HepG2 (cell line): ENCODE results near the gene SPATA25. TPM values are rescaled to one million over a fixed set of nuclear protein-coding genes. Genes with fewer than 3 reads are reported as not detected.

Source experiments
- ATAC-seq: fragments of 200-7000 bp; cut with Tn5 transposase; 3 replicates; pipeline ENCODE4 v1.9.1; 2020; ENCODE audit warnings: mild to moderate bottlenecking, moderate library complexity
- BruUV-seq: library from RNA; stranded (reverse); fragments of 400-500 nt; replicated peaks from 2 replicates; lab custom pipeline; 2021; lab: Mats Ljungman, UMichigan
- CTCF ChIA-PET: fragments of 300-600 bp; formaldehyde crosslinking; extraction: SDS; loops from one replicate; lab custom pipeline; 2021; ENCODE audit warnings: low total read pairs, inconsistent platforms, low intra/inter-chr PET ratio; lab: Yijun Ruan, JAX
- POLR2A ChIA-PET: fragments of 350-600 bp; sonication (Branson Sonifier 250); formaldehyde crosslinking; loops from one replicate; lab custom pipeline; 2020; ENCODE audit warnings: antibody characterized with exemption, inconsistent platforms; lab: Yijun Ruan, JAX
- DNase-seq: peaks from one replicate; pipeline ENCODE4 v3.0.0-alpha.2; 2015; ENCODE audit warnings: low spot score
- FAIRE-seq: peaks from 3 replicates; lab custom pipeline; 2011; peaks lifted over from hg19 to GRCh38; lab: Jason Lieb, UNC
- H2AFZ ChIP-seq: one replicate; pipeline ENCODE4 v1.6.1; 2011; ENCODE audit warnings: low read length, inconsistent platforms
- H3K27ac ChIP-seq: fragments of 300-600 bp; 3 replicates; pipeline ENCODE4 v1.8.0; 2011; ENCODE audit warnings: mixed run types, mild to moderate bottlenecking, mixed read lengths, low read length, inconsistent platforms; ENCODE audit not compliant: insufficient read depth; ENCODE audit errors: extremely low read length
- H3K27me3 ChIP-seq, 2 experiments: fragments of 200-600 bp in 1 of 2; 2 replicates in 1 of 2; 3 replicates in 1 of 2; pipeline versions ENCODE4 v1.6.0 to v1.8.0; 2011; ENCODE audit warnings: low read length in 2 of 2, mild to moderate bottlenecking in 2 of 2, moderate library complexity in 2 of 2, inconsistent platforms in 1 of 2; ENCODE audit not compliant: insufficient read depth in 2 of 2, control insufficient read depth in 1 of 2
- H3K36me3 ChIP-seq, 2 experiments: fragments of 200-600 bp in 1 of 2; replicated peaks in 1 of 2; 2 replicates in 1 of 2; 3 replicates in 1 of 2; pipeline versions ENCODE4 v1.5.1 to v1.8.0; 2011; ENCODE audit warnings: low read length in 2 of 2, inconsistent platforms in 1 of 2; ENCODE audit not compliant: insufficient read depth in 2 of 2, control insufficient read depth in 1 of 2
- H3K4me1 ChIP-seq: 2 replicates; pipeline ENCODE4 v1.5.1; 2012; ENCODE audit warnings: low read length, inconsistent platforms; ENCODE audit not compliant: insufficient read depth
- H3K4me2 ChIP-seq: 2 replicates; pipeline ENCODE4 v1.6.0; 2011; ENCODE audit warnings: low read depth, low read length, inconsistent platforms
- H3K4me3 ChIP-seq, 3 experiments: fragments of 200-600 bp in 1 of 3; sonication (generic), shearing (Covaris generic) in 1 of 3; replicated peaks in 1 of 3; 2 replicates each; pipeline ENCODE4 v1.5.1; 2011 to 2016; ENCODE audit warnings: low read length in 3 of 3, inconsistent platforms in 2 of 3, low read depth in 2 of 3, mild to moderate bottlenecking in 2 of 3, control low read depth in 1 of 3, mixed read lengths in 1 of 3; ENCODE audit not compliant: insufficient read depth in 1 of 3
- H3K79me2 ChIP-seq: one replicate; pipeline ENCODE4 v1.6.1; 2011; ENCODE audit warnings: low read length, inconsistent platforms; ENCODE audit not compliant: insufficient read depth
- H3K9ac ChIP-seq: 2 replicates; pipeline ENCODE4 v1.6.0; 2011; ENCODE audit warnings: mild to moderate bottlenecking, low read depth, low read length, inconsistent platforms; ENCODE audit not compliant: insufficient read depth
- H3K9me3 ChIP-seq: 2 replicates; pipeline ENCODE4 v1.5.1; 2012; ENCODE audit warnings: mild to moderate bottlenecking, low read length
- H4K20me1 ChIP-seq: 2 replicates; pipeline ENCODE4 v1.6.0; 2011; ENCODE audit warnings: inconsistent platforms, mild to moderate bottlenecking, low read length, moderate library complexity; ENCODE audit not compliant: insufficient read depth
- ARID2 ChIP-seq: sonication (generic); formaldehyde crosslinking; IDR thresholded peaks from 2 replicates; pipeline ENCODE4 v1.8.1; 2022; ENCODE audit warnings: mild to moderate bottlenecking, missing genetic modification reagents, borderline replicate concordance
- ESRRA ChIP-seq: sonication (generic); formaldehyde crosslinking; IDR thresholded peaks from 2 replicates; pipeline ENCODE4 v1.5.1; 2020; ENCODE audit warnings: mild to moderate bottlenecking, low read depth, missing genetic modification reagents
- FOXO4 ChIP-seq: sonication (generic); formaldehyde crosslinking; conservative IDR thresholded peaks from 2 replicates; pipeline ENCODE4 v1.8.1; 2023; ENCODE audit warnings: missing genetic modification reagents
- JUNB ChIP-seq: sonication (generic); formaldehyde crosslinking; IDR thresholded peaks from 2 replicates; pipeline ENCODE4 v1.8.0; 2022; ENCODE audit warnings: missing genetic modification reagents, mild to moderate bottlenecking, borderline replicate concordance
- NFE2 ChIP-seq: sonication (generic); formaldehyde crosslinking; IDR thresholded peaks from 2 replicates; pipeline ENCODE4 v1.4.0; 2020; ENCODE audit warnings: missing genetic modification reagents
- POGK ChIP-seq: sonication (generic); formaldehyde crosslinking; conservative IDR thresholded peaks from 2 replicates; pipeline ENCODE4 v1.8.0; 2022; ENCODE audit warnings: mild to moderate bottlenecking, moderate library complexity, missing genetic modification reagents
- RFXAP ChIP-seq: sonication (generic); formaldehyde crosslinking; IDR thresholded peaks from 2 replicates; pipeline ENCODE4 v1.4.0; 2020; ENCODE audit warnings: missing genetic modification reagents, borderline replicate concordance
- SNAPC2 ChIP-seq: sonication (generic); formaldehyde crosslinking; IDR thresholded peaks from 2 replicates; pipeline ENCODE4 v1.8.1; 2022; ENCODE audit warnings: mild to moderate bottlenecking, missing genetic modification reagents
- YEATS4 ChIP-seq: sonication (generic); formaldehyde crosslinking; IDR thresholded peaks from 2 replicates; pipeline ENCODE4 v1.4.0; 2020; ENCODE audit warnings: missing genetic modification reagents, borderline replicate concordance
- ZNF501 ChIP-seq: sonication (generic); formaldehyde crosslinking; IDR thresholded peaks from 2 replicates; pipeline ENCODE4 v1.5.1; 2020; ENCODE audit warnings: mild to moderate bottlenecking, moderate library complexity, missing genetic modification reagents
- ZNF577 ChIP-seq: sonication (generic); formaldehyde crosslinking; IDR thresholded peaks from 2 replicates; pipeline ENCODE4 v1.4.0; 2020; ENCODE audit warnings: mild to moderate bottlenecking, low read depth, missing genetic modification reagents, borderline replicate concordance
- ZNF790 ChIP-seq: sonication (generic); formaldehyde crosslinking; IDR thresholded peaks from 2 replicates; pipeline ENCODE4 v1.8.0; 2022; ENCODE audit warnings: missing genetic modification reagents, mild to moderate bottlenecking, borderline replicate concordance
- WGBS: methylation state at CpG from one replicate; pipeline ENCODE4 v1.1.6; 2017; ENCODE audit warnings: low lambda C conversion rate; 5-methylcytosine and 5-hydroxymethylcytosine counted together
- in situ Hi-C: cut with HindIII; loops from 2 replicates; pipeline ENCODE4 v1.10.0; 2017; ENCODE audit warnings: low pct_unique_long_range_greater_than_20kb; ENCODE audit not compliant: extremely low pct_ligation_motif_present
- intact Hi-C: fragments of 100-400 bp; cut with micrococcal nuclease; formaldehyde crosslinking; loops from one replicate; pipeline ENCODE4 v1.10.0; 2022; ENCODE audit not compliant: unreplicated experiment
- polyA plus RNA-seq, 8 experiments: library from polyadenylated mRNA; depleted of rRNA in 3 of 8; stranded (reverse) in 7 of 8; unstranded in 1 of 8; fragments of >200 nt; fragmentation: Illumina TruSeq in 4 of 8; extraction: Trizol in 4 of 8; gene quantifications; 2 replicates each; pipeline versions ENCODE4 v1.2.1 to v1.2.3, GENCODE V29; 2011 to 2016; ENCODE audit warnings: low read depth in 4 of 8, missing spikeins in 1 of 8, mixed read lengths in 1 of 8; ENCODE audit not compliant: insufficient read depth in 1 of 8
- total RNA-seq, 5 experiments: library from RNA; depleted of rRNA; stranded (reverse); fragments of >200 nt; fragmentation: Illumina TruSeq; extraction: Trizol; gene quantifications; 2 replicates each; pipeline ENCODE4 v1.2.3, GENCODE V29; 2016; ENCODE audit warnings: low read depth in 1 of 5
- TF ChIP-seq, protein P1 (sequence below): sonication (generic); formaldehyde crosslinking; IDR thresholded peaks from 2 replicates; pipeline ENCODE4 v1.4.0; 2020; ENCODE audit warnings: mild to moderate bottlenecking, missing genetic modification reagents
- TF ChIP-seq, protein P2 (sequence below): sonication (generic); formaldehyde crosslinking; IDR thresholded peaks from 2 replicates; pipeline ENCODE4 v1.8.1; 2023; ENCODE audit warnings: missing genetic modification reagents, mild to moderate bottlenecking, borderline replicate concordance
- TF ChIP-seq, protein P3 (sequence below): sonication (generic); formaldehyde crosslinking; IDR thresholded peaks from 2 replicates; pipeline ENCODE4 v1.4.0; 2020; ENCODE audit warnings: mild to moderate bottlenecking, low read depth, missing genetic modification reagents

The SPATA25 gene
- total and polyA plus RNA-seq, 2 of the 13 experiments (the other 11 are each of a cell fraction or from before 2014, with no cell fraction given), result 4.8 to 7.6 TPM

GRCh38 chr20:45866454-45866853 is 21.0 kb downstream of the SPATA25 start:
- 96% methylated on average over 5 of the region's 5 CpGs for WGBS
- Histone ChIP-seq H3K4me2 (no peak overlapping the region), H3K4me3 (no peak overlapping the region), H3K36me3 (no peaks in the 10 kb centered on the region), H3K27ac (no peak overlapping the region), H3K79me2 (no peaks in the 10 kb centered on the region), H3K27me3 (no peaks in the 10 kb centered on the region), H3K9ac (no peak overlapping the region), H3K9me3 (no peaks in the 10 kb centered on the region), H2AFZ (no peak overlapping the region), H3K4me1 (peaks cover 66% of the 10 kb centered on the region), H4K20me1 (no peaks in the 10 kb centered on the region)
- in situ Hi-C loops, result no loop called here
- no peak for FAIRE-seq
- CTCF ChIA-PET, result no interaction called here
- ATAC-seq, result no peak
- POLR2A ChIA-PET, result interaction anchor here (1.9 kb wide), 2 partner anchors 15 to 25 kb away, joined by 5 to 6 read pairs; partner anchors contain the start of genes CTSA, NEURL2 and ZSWIM1
- no peak for DNase-seq
- intact Hi-C loops, result no loop called here
- no TSS peak for BruUV-seq
- TF ChIP-seq JUNB (CRISPR knock-in tag) (no peak), FOXO4 (CRISPR knock-in tag) (no peak), ZNF501 (CRISPR knock-in tag) (no peak), ARID2 (CRISPR knock-in tag) (0 out of 2 replicates have a peak, but pooled peaks have one; percentile 53), ZNF790 (no peak), ZNF577 (CRISPR knock-in tag) (no peak), ESRRA (CRISPR knock-in tag) (no peak), POGK (CRISPR knock-in tag) (no peak), YEATS4 (CRISPR knock-in tag) (0 out of 2 replicates have a peak, but pooled peaks have one; percentile 10), RFXAP (CRISPR knock-in tag) (0 out of 2 replicates have a peak, but pooled peaks have one; percentile 2), NFE2 (CRISPR knock-in tag) (no peak), SNAPC2 (CRISPR knock-in tag) (0 out of 2 replicates have a peak, but pooled peaks have one; percentile 44)
- TF ChIP-seq, protein P1, sequence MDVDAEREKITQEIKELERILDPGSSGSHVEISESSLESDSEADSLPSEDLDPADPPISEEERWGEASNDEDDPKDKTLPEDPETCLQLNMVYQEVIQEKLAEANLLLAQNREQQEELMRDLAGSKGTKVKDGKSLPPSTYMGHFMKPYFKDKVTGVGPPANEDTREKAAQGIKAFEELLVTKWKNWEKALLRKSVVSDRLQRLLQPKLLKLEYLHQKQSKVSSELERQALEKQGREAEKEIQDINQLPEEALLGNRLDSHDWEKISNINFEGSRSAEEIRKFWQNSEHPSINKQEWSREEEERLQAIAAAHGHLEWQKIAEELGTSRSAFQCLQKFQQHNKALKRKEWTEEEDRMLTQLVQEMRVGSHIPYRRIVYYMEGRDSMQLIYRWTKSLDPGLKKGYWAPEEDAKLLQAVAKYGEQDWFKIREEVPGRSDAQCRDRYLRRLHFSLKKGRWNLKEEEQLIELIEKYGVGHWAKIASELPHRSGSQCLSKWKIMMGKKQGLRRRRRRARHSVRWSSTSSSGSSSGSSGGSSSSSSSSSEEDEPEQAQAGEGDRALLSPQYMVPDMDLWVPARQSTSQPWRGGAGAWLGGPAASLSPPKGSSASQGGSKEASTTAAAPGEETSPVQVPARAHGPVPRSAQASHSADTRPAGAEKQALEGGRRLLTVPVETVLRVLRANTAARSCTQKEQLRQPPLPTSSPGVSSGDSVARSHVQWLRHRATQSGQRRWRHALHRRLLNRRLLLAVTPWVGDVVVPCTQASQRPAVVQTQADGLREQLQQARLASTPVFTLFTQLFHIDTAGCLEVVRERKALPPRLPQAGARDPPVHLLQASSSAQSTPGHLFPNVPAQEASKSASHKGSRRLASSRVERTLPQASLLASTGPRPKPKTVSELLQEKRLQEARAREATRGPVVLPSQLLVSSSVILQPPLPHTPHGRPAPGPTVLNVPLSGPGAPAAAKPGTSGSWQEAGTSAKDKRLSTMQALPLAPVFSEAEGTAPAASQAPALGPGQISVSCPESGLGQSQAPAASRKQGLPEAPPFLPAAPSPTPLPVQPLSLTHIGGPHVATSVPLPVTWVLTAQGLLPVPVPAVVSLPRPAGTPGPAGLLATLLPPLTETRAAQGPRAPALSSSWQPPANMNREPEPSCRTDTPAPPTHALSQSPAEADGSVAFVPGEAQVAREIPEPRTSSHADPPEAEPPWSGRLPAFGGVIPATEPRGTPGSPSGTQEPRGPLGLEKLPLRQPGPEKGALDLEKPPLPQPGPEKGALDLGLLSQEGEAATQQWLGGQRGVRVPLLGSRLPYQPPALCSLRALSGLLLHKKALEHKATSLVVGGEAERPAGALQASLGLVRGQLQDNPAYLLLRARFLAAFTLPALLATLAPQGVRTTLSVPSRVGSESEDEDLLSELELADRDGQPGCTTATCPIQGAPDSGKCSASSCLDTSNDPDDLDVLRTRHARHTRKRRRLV, result no peak
- TF ChIP-seq, protein P2, sequence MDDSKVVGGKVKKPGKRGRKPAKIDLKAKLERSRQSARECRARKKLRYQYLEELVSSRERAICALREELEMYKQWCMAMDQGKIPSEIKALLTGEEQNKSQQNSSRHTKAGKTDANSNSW, result no peak
- TF ChIP-seq, protein P3, sequence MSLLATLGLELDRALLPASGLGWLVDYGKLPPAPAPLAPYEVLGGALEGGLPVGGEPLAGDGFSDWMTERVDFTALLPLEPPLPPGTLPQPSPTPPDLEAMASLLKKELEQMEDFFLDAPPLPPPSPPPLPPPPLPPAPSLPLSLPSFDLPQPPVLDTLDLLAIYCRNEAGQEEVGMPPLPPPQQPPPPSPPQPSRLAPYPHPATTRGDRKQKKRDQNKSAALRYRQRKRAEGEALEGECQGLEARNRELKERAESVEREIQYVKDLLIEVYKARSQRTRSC (CRISPR knock-in tag), result no peak
